Astrocyte (in vitro differentiated cells and primary cell): ENCODE measurements around the gene SC5D. TPM values are rescaled to one million over a fixed set of nuclear protein-coding genes. Genes with fewer than 3 reads are reported as not detected.

Experiments
- DNase-seq: peaks from one replicate; pipeline ENCODE4 v3.0.0-alpha.2; 2010; ENCODE audit warnings: low read depth
- FAIRE-seq: peaks from 2 replicates; lab custom pipeline; 2011; peaks lifted over from hg19 to GRCh38; lab: Jason Lieb, UNC
- H2AFZ ChIP-seq: 2 replicates; pipeline ENCODE4 v1.6.0; 2012; ENCODE audit warnings: low read depth, low read length, inconsistent platforms
- H3K27ac ChIP-seq: 2 replicates; pipeline ENCODE4 v1.5.1; 2011; ENCODE audit warnings: low read depth, low read length, inconsistent platforms
- H3K27me3 ChIP-seq: 2 replicates; pipeline ENCODE4 v1.6.0; 2011; ENCODE audit warnings: low read length, inconsistent platforms; ENCODE audit not compliant: insufficient read depth
- H3K36me3 ChIP-seq: 2 replicates; pipeline ENCODE4 v1.5.1; 2011; ENCODE audit warnings: low read length, inconsistent platforms; ENCODE audit not compliant: insufficient read depth
- H3K4me1 ChIP-seq: 2 replicates; pipeline ENCODE4 v1.5.1; 2011; ENCODE audit warnings: low read length, inconsistent platforms; ENCODE audit not compliant: insufficient read depth
- H3K4me2 ChIP-seq: 2 replicates; pipeline ENCODE4 v1.6.0; 2012; ENCODE audit warnings: low read length, inconsistent platforms
- H3K4me3 ChIP-seq: 2 replicates; pipeline ENCODE4 v1.5.1; 2011; ENCODE audit warnings: low read depth, mild to moderate bottlenecking, low read length, inconsistent platforms; ENCODE audit not compliant: insufficient read depth
- H3K79me2 ChIP-seq: 2 replicates; pipeline ENCODE4 v1.6.0; 2012; ENCODE audit warnings: mild to moderate bottlenecking, low read length, inconsistent platforms; ENCODE audit not compliant: insufficient read depth
- H3K9ac ChIP-seq: 2 replicates; pipeline ENCODE4 v1.6.0; 2012; ENCODE audit warnings: mild to moderate bottlenecking, low read length, inconsistent platforms
- H3K9me3 ChIP-seq: 2 replicates; pipeline ENCODE4 v1.5.1; 2012; ENCODE audit warnings: low read depth, mild to moderate bottlenecking, low read length, inconsistent platforms; ENCODE audit not compliant: insufficient read depth
- H4K20me1 ChIP-seq: 2 replicates; pipeline ENCODE4 v1.6.0; 2012; ENCODE audit warnings: low read length, inconsistent platforms; ENCODE audit not compliant: insufficient read depth
- H3K27ac Mint-ChIP-seq: one replicate; pipeline ENCODE4 v1.8.0; 2021; ENCODE audit warnings: mild to moderate bottlenecking, mixed read lengths; ENCODE audit not compliant: unreplicated experiment
- H3K27me3 Mint-ChIP-seq: one replicate; pipeline ENCODE4 v1.8.0; 2021; ENCODE audit warnings: low read depth, mixed read lengths; ENCODE audit not compliant: unreplicated experiment
- H3K36me3 Mint-ChIP-seq: one replicate; pipeline ENCODE4 v1.8.0; 2021; ENCODE audit warnings: low read depth, mixed read lengths; ENCODE audit not compliant: unreplicated experiment
- H3K4me1 Mint-ChIP-seq: one replicate; pipeline ENCODE4 v1.8.0; 2021; ENCODE audit warnings: low read depth, mixed read lengths; ENCODE audit not compliant: unreplicated experiment
- H3K4me3 Mint-ChIP-seq: one replicate; pipeline ENCODE4 v1.8.0; 2021; ENCODE audit warnings: mild to moderate bottlenecking, moderate library complexity, mixed read lengths; ENCODE audit not compliant: unreplicated experiment
- H3K9me3 Mint-ChIP-seq: one replicate; pipeline ENCODE4 v1.8.0; 2021; ENCODE audit warnings: mild to moderate bottlenecking, mixed read lengths; ENCODE audit not compliant: unreplicated experiment
- EZH2 ChIP-seq: IDR thresholded peaks from 2 replicates; pipeline ENCODE4 v1.6.1; 2012; ENCODE audit warnings: mild to moderate bottlenecking, low read length, inconsistent platforms; ENCODE audit not compliant: insufficient read depth
- total RNA-seq: library from RNA; stranded (reverse); gene quantifications from 2 replicates; pipeline ENCODE4 v1.2.1, GENCODE V29; 2021
- TF ChIP-seq, protein P1 (sequence below): IDR thresholded peaks from 2 replicates; pipeline ENCODE4 v1.5.1; 2011; ENCODE audit warnings: low read depth, mild to moderate bottlenecking, inconsistent platforms, low read length, moderate library complexity; ENCODE audit not compliant: insufficient read depth

Gene SC5D
- total RNA-seq, 1 donor from 2014 or later = 81.8 TPM

DNA sequence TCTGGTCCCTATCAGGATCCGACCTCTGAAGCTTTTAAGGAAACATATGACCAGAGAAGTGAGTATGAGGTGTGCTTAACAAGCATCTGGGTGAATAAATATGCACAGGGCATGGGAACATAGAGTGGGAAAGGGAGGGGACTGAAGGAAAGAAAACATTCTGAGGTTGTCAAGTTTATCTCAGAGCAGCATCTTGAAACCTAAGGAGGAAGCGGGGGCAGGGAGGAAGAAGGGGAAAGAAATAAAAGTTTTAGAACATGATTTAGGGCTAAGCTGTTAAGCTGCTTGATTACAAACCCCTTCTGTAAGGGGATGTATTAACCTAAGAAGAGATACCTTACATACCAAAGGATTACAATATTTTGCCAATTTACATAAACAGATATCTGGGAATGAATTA lies 24.0 kb upstream of the SC5D start:
- no peaks in the 10 kb centered on the region for H4K20me1 ChIP-seq
- no peak for FAIRE-seq
- no peaks in the 10 kb centered on the region for H3K27me3 Mint-ChIP-seq

GRCh38 chr11:121270001-121270678 lies 22.4 kb upstream of the SC5D start:
- FAIRE-seq = no peak
- no peak for DNase-seq
- H3K4me1 Mint-ChIP-seq = peaks cover 4% of the 10 kb centered on the region
- Histone ChIP-seq H3K9me3 (no peaks in the 10 kb centered on the region), H3K4me2 (no peak overlapping the region), H3K79me2 (no peaks in the 10 kb centered on the region), H3K27me3 (peaks cover 34% of the 10 kb centered on the region), H4K20me1 (no peaks in the 10 kb centered on the region), H3K4me1 (no peaks in the 10 kb centered on the region), H3K27ac (no peak overlapping the region), H3K9ac (no peak overlapping the region), H3K36me3 (no peaks in the 10 kb centered on the region), H3K4me3 (no peak overlapping the region), H2AFZ (no peak overlapping the region)
- H3K27ac Mint-ChIP-seq = no peak overlapping the region
- H3K27me3 Mint-ChIP-seq = no peaks in the 10 kb centered on the region
- H3K9me3 Mint-ChIP-seq = no peaks in the 10 kb centered on the region
- H3K4me3 Mint-ChIP-seq = no peak overlapping the region
- H3K36me3 Mint-ChIP-seq = no peaks in the 10 kb centered on the region
- no peak for TF ChIP-seq EZH2
- TF ChIP-seq, protein P1, sequence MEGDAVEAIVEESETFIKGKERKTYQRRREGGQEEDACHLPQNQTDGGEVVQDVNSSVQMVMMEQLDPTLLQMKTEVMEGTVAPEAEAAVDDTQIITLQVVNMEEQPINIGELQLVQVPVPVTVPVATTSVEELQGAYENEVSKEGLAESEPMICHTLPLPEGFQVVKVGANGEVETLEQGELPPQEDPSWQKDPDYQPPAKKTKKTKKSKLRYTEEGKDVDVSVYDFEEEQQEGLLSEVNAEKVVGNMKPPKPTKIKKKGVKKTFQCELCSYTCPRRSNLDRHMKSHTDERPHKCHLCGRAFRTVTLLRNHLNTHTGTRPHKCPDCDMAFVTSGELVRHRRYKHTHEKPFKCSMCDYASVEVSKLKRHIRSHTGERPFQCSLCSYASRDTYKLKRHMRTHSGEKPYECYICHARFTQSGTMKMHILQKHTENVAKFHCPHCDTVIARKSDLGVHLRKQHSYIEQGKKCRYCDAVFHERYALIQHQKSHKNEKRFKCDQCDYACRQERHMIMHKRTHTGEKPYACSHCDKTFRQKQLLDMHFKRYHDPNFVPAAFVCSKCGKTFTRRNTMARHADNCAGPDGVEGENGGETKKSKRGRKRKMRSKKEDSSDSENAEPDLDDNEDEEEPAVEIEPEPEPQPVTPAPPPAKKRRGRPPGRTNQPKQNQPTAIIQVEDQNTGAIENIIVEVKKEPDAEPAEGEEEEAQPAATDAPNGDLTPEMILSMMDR = no peak

More for the DNA sequence above, 24.0 kb upstream of the SC5D start:
- Mint-ChIP-seq H3K4me1 (peaks cover 4% of the 10 kb centered on the region), H3K9me3 (peaks cover under 1% of the 10 kb centered on the region), H3K36me3 (no peaks in the 10 kb centered on the region), H3K27ac (no peak overlapping the region), H3K4me3 (no peak overlapping the region)
- no peak overlapping the region for H2AFZ ChIP-seq
- H3K9me3 ChIP-seq = no peaks in the 10 kb centered on the region
- no peak overlapping the region for H3K4me2 ChIP-seq
- no peak overlapping the region for H3K27ac ChIP-seq
- H3K79me2 ChIP-seq = no peaks in the 10 kb centered on the region
- H3K4me1 ChIP-seq = no peaks in the 10 kb centered on the region
- TF ChIP-seq, protein P1 = no peak
- no peak for TF ChIP-seq EZH2
- no peak for DNase-seq
- no peak overlapping the region for H3K9ac ChIP-seq
- H3K27me3 ChIP-seq = peaks cover 34% of the 10 kb centered on the region
- no peak overlapping the region for H3K4me3 ChIP-seq
- H3K36me3 ChIP-seq = no peaks in the 10 kb centered on the region

DNA sequence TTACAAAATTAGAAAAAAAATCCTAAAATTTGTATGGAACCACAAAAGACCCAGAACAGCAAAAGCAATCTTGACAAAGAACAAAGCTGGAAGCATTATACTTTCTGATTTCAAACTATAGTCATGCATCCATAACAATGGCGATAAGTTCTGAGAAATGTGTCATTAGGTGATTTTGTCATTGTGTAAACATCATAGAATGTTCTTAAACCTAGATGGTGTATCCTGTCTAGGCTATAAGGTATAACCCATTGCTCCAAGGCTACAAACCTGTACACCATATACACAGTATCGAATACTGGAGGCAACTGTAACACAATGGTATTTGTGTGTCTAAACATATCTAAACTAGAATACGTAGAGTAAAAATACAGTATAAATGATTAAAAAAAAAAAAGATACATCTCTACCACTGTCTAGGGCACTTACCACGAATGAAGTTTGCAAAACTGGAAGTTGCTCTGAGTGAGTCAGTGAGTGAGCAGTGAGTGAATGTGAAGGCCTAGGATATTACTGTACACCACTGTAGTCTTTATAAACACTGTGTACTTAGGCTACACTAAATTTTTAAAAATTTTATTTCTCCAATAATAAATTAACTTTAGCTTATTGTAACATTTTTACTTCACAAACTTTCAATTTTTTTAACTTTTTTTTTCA lies 18.1 kb upstream of the SC5D start:
- FAIRE-seq (no peak), DNase-seq (no peak)
- no peak overlapping the region for H2AFZ ChIP-seq
- Mint-ChIP-seq H3K27ac (no peak overlapping the region), H3K4me1 (peaks cover 2% of the 10 kb centered on the region), H3K27me3 (peaks cover 4% of the 10 kb centered on the region), H3K36me3 (no peaks in the 10 kb centered on the region), H3K9me3 (peaks cover 6% of the 10 kb centered on the region), H3K4me3 (no peak overlapping the region)
- no peaks in the 10 kb centered on the region for H4K20me1 ChIP-seq
- H3K79me2 ChIP-seq = no peaks in the 10 kb centered on the region
- TF ChIP-seq, protein P1 = no peak
- no peak for TF ChIP-seq EZH2
- H3K9ac ChIP-seq = no peak overlapping the region
- no peak overlapping the region for H3K4me2 ChIP-seq
- H3K4me1 ChIP-seq = no peaks in the 10 kb centered on the region
- no peaks in the 10 kb centered on the region for H3K9me3 ChIP-seq
- H3K36me3 ChIP-seq = no peaks in the 10 kb centered on the region
- no peak overlapping the region for H3K4me3 ChIP-seq
- H3K27ac ChIP-seq = no peak overlapping the region
- H3K27me3 ChIP-seq = peaks cover 19% of the 10 kb centered on the region
